Measurements from ENCODE around the gene MRGPRF.

- TF ChIP-seq CTCF (IDR thresholded peaks at IDR 0.05) (no peak), POLR2A (IDR thresholded peaks at IDR 0.05) (no peak)
These were observed 44.5 kb downstream of the MRGPRF start for GRCh38 chr11:68968306-68969250.
